ENCODE measurements around the gene RNASE1. TPM values are rescaled to one million over a fixed set of nuclear protein-coding genes. Genes with fewer than 3 reads are reported as not detected.
A peak's percentile ranks its signal among the peaks of the same experiment; 100 is the strongest.
"Not testable (repeated sequence)": the region's sequence is repeated elsewhere in the genome, so short reads cannot be mapped to it uniquely, and the experiment has no call there.

The RNASE1 gene
- total RNA-seq, 1 donor from 2014 or later, result not detected

DNA sequence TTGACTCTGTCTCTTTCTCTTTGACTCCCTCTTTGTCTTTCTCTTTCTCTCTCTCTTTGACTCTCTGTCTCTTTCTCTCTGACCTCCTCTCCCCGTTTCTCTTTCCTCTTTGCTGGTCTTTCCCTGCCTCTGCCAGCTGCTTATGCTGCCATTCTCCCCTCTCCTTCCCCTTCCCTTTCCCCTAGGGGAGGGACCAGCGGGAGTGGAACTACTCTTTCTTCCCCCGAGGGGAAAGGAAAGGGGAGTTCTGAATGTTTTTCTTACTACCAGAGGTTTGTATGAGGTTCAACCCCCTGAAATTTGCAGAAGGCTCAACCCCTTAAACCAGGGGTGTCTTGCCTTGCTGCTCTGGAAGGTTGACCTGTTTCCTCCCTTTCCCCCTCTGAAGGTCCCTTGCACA is 24.7 kb upstream of the RNASE1 start:
- POLR2A ChIA-PET, result no interaction called here
- intact Hi-C loops (cut with micrococcal nuclease), result no loop called here
- Mint-ChIP-seq H3K4me3 (no peak overlapping the region), H3K4me1 (no peaks in the 10 kb centered on the region), H3K36me3 (ENCODE audit: low read depth) (no peaks in the 10 kb centered on the region), H3K27ac (no peak overlapping the region), H3K27me3 (peaks cover 3% of the 10 kb centered on the region), H3K9me3 (peaks cover 2% of the 10 kb centered on the region)
- ATAC-seq (ENCODE audit: low read depth) (no peak), DNase-seq (no peak)
- CTCF ChIA-PET, result no interaction called here
- TF ChIP-seq, protein P1, sequence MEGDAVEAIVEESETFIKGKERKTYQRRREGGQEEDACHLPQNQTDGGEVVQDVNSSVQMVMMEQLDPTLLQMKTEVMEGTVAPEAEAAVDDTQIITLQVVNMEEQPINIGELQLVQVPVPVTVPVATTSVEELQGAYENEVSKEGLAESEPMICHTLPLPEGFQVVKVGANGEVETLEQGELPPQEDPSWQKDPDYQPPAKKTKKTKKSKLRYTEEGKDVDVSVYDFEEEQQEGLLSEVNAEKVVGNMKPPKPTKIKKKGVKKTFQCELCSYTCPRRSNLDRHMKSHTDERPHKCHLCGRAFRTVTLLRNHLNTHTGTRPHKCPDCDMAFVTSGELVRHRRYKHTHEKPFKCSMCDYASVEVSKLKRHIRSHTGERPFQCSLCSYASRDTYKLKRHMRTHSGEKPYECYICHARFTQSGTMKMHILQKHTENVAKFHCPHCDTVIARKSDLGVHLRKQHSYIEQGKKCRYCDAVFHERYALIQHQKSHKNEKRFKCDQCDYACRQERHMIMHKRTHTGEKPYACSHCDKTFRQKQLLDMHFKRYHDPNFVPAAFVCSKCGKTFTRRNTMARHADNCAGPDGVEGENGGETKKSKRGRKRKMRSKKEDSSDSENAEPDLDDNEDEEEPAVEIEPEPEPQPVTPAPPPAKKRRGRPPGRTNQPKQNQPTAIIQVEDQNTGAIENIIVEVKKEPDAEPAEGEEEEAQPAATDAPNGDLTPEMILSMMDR (IDR thresholded peaks at IDR 0.05), result no peak

DNA sequence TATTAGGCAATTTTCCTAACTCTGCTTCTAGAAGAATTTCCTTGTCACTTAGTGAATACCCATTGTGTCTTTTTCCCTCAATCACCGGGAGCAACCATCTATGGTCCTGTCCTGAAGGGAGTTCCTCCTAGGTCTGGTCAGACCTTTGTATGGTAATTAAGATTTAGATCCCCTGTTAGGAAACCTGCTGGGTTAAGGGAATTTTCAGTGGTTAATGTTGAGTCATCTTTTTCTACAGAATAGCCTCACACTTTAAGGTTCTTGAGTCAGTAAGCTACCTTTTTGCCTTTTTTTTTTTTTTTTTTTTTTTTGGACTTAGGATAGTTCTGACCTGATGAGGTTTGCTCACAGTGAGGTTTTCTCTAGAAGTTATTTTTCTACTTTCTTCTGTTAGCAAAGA is 24.0 kb upstream of the RNASE1 start:
- H3K4me1 Mint-ChIP-seq; H3K9me3 Mint-ChIP-seq; H3K27me3 Mint-ChIP-seq; ATAC-seq (ENCODE audit: low read depth); DNase-seq; intact Hi-C loops (cut with micrococcal nuclease); H3K27ac Mint-ChIP-seq; H3K36me3 Mint-ChIP-seq (ENCODE audit: low read depth); CTCF ChIA-PET; H3K4me3 Mint-ChIP-seq: not testable (repeated sequence)
- POLR2A ChIA-PET, result interaction anchor here (0.6 kb wide), 1 partner anchor 242 kb away, joined by 6 read pairs; no protein-coding TSS in a partner anchor

DNA sequence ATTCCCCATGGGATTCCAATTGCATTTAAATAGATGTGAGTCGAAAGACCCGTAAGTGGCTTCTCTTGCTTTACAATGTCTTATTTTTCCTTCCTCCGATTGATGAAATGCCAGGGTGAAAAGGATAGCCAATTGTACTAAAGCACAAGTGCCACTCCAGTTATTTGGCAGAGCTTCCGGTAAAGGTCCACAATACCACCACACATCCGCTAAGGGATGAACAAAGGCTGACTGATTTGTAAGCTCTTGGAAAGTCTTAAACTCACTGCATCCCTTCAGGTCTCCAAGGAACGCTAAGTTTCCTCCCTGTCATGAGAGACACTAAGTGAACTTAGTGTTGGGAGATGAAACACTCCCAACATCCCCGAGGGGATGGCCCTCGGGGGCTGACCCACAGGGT is 21.2 kb upstream of the RNASE1 start:
- ChIA-PET POLR2A (no interaction called here), CTCF (no interaction called here)
- ATAC-seq (ENCODE audit: low read depth), result no peak
- Mint-ChIP-seq H3K27me3 (no peaks in the 10 kb centered on the region), H3K9me3 (peaks cover 2% of the 10 kb centered on the region), H3K4me3 (no peak overlapping the region), H3K4me1 (peaks cover 2% of the 10 kb centered on the region), H3K36me3 (ENCODE audit: low read depth) (no peaks in the 10 kb centered on the region), H3K27ac (no peak overlapping the region)
- TF ChIP-seq, protein P1 (IDR thresholded peaks at IDR 0.05), result no peak
- no peak for DNase-seq
- intact Hi-C loops (cut with micrococcal nuclease), result no loop called here

DNA sequence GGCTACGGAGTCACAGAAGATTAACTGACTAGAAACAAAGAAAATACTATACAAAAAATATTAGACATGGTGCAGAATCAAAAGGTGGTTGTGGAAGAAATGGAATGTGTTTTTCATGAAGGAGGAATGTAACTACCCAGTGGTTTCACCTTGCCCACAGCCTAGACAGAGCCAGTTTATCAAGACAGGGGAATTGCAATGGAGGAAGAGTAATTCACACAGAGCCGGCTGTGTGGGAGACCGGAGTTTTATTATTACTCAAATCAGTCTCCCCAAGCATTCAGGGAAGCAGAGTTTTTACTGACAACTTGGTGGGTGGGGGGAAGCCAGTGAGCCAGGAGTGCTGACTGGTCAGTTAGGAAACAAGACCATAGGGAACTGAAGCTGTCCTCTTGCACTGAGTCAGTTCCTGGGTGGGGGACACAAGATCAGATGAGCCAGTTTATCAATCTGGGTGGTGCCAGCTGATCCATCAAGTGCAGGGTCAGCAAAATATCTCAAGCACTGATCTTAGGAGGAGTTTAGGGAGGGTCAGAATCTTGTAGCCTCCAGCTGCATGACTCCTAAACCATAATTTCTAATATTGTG is 19.0 kb upstream of the RNASE1 start:
- intact Hi-C loops (cut with micrococcal nuclease); POLR2A ChIA-PET; CTCF ChIA-PET; H3K27me3 Mint-ChIP-seq; H3K36me3 Mint-ChIP-seq (ENCODE audit: low read depth); DNase-seq; H3K4me3 Mint-ChIP-seq; H3K27ac Mint-ChIP-seq; ATAC-seq (ENCODE audit: low read depth); H3K9me3 Mint-ChIP-seq: not testable (repeated sequence)
- H3K4me1 Mint-ChIP-seq, result peaks cover 17% of the 10 kb centered on the region

DNA sequence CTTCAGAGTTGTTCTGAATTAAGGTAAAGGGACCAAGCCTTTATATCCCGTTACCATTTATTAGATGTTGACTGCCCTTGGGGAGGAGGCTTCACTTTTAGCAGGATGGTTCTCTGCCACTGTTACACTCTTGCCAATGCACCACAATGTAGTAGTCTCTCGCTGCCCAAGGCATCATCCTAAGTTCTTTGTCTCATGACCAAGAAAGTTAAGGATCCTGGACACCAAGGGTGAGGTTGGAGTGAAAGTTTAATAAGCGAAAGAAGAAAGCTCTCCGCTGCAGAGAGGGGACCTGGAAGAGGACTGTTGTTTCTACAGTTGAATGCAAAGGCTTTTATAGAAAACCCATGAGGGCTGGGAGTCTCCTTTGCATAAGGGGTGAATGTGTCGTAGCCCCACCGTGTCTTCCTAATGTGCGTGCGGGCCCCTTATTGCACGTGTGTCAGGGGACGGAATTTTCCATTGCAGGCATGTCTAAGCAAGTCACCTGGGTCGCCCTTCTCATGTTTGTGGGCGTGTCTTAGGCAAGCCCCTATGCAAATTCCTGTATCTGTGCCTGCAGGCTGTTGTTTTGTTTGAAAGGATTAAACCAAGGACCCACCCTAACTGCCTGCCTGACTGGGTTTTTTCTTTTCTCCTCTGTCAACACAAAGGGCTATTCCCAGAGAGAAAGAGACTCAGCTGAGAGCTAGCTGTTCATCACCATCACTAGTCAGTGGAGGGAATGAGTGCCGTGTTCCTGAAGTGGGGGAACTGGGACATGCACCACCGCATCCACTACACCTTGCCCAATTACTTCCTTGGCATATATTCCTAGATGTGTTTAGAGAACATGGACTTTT is 17.6 kb upstream of the RNASE1 start:
- Mint-ChIP-seq H3K4me1 (peaks cover 28% of the 10 kb centered on the region), H3K4me3 (no peak overlapping the region), H3K9me3 (peaks cover 2% of the 10 kb centered on the region), H3K27me3 (no peaks in the 10 kb centered on the region), H3K27ac (no peak overlapping the region), H3K36me3 (ENCODE audit: low read depth) (no peaks in the 10 kb centered on the region)
- ChIA-PET POLR2A (interaction anchor here (0.7 kb wide), 1 partner anchor 284 kb away, joined by 4 read pairs; no protein-coding TSS in a partner anchor), CTCF (no interaction called here)
- DNase-seq (no peak), ATAC-seq (ENCODE audit: low read depth) (no peak)
- TF ChIP-seq, protein P1 (IDR thresholded peaks at IDR 0.05), result no peak
- intact Hi-C loops (cut with micrococcal nuclease), result no loop called here

DNA sequence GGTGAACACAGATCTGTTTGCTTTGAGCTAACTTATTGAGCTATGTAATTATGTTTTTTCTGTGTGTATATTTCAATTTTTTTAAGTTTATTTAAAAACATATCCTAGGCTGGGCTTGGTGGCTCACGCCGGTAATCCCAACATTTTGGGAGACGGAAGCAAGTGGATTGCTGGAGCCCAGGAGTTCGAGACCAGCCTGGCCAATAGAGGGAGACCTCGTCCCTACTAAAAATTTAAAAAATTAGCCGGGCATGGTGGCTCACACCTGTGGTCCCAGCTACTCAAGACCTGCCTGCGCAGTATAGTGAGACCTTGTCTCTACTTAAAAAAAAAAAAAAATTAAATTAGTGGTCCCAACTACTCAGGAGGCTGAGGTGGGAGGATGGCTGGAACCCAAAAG is 16.2 kb upstream of the RNASE1 start:
- H3K4me3 Mint-ChIP-seq, result no peak overlapping the region

DNA sequence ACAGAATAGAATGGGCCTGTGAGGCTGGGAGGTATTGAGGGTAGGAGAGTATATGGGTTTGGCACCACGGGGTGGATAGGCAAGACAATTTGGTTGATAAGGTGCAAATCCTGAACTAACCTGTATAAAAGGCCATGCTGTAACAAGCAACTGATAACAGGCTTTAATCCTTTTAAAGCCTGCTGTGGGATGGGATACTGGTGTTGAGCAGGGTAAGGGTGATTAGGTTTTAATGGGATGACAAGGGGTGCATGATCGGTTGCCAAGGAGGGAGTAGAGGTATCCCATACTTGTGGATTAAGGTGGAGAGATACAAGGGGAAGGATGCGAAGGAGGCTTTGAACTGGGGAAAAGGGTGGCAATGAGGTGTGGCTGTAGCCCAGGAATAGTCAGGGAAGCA is 13.3 kb upstream of the RNASE1 start:
- Mint-ChIP-seq H3K27ac (peak overlapping the region; percentile 99), H3K4me1 (peaks cover 28% of the 10 kb centered on the region)
- DNase-seq; H3K36me3 Mint-ChIP-seq (ENCODE audit: low read depth); CTCF ChIA-PET; H3K27me3 Mint-ChIP-seq; H3K9me3 Mint-ChIP-seq; H3K4me3 Mint-ChIP-seq; ATAC-seq (ENCODE audit: low read depth): not testable (repeated sequence)
- intact Hi-C loops (cut with micrococcal nuclease), result loop anchor here (5.0 kb wide), 2 partner anchors 34 to 59 kb away; partner anchors contain the start of gene RNASE6
- POLR2A ChIA-PET, result interaction anchor here (0.6 to 2.6 kb wide), 2 partner anchors 35 to 42 kb away, joined by 4 to 17 read pairs; partner anchors contain the start of gene RNASE6

More for the DNA sequence above, 16.2 kb upstream of the RNASE1 start:
- intact Hi-C loops (cut with micrococcal nuclease), result loop anchor here (5.0 kb wide), 2 partner anchors 37 to 62 kb away; partner anchors contain the start of gene RNASE6
- no peaks in the 10 kb centered on the region for H3K36me3 Mint-ChIP-seq (ENCODE audit: low read depth)
- POLR2A ChIA-PET, result no interaction called here
- DNase-seq (no peak), ATAC-seq (ENCODE audit: low read depth) (no peak)
- peaks cover 28% of the 10 kb centered on the region for H3K4me1 Mint-ChIP-seq
- H3K9me3 Mint-ChIP-seq, result peaks cover 2% of the 10 kb centered on the region
- CTCF ChIA-PET, result no interaction called here
- TF ChIP-seq, protein P1 (IDR thresholded peaks at IDR 0.05), result no peak
- no peaks in the 10 kb centered on the region for H3K27me3 Mint-ChIP-seq
- no peak overlapping the region for H3K27ac Mint-ChIP-seq

Measured in activated B cell treated with CpG ODN at 0.5 μM for 24 hours (primary cell).